Left colon (tissue), 2 donors: ENCODE results near the gene ACP2. TPM values are rescaled to one million over a fixed set of nuclear protein-coding genes. Genes with fewer than 3 reads are reported as not detected.

Experiments used
- ATAC-seq: fragments of 200-7000 bp; cut with Tn5 transposase; one replicate; pipeline ENCODE4 v1.9.1; 2020; ENCODE audit warnings: mild to moderate bottlenecking, moderate library complexity
- DNase-seq, 2 donors: peaks; one replicate each; pipeline ENCODE4 v3.0.0-alpha.2; 2020
- intact Hi-C, 2 donors: fragments of 100-400 bp; cut with DNase I in 1 of 2; cut with micrococcal nuclease in 1 of 2; formaldehyde crosslinking; loops; one replicate each; pipeline versions ENCODE4 v1.11.2 to v1.14.0; 2022; cut with DNase I, micrococcal nuclease
- long read RNA-seq: library from polyadenylated mRNA; unstranded; transcript quantifications from one replicate; pipeline ENCODE4 v2.0.0, GENCODE V29; 2021
- total RNA-seq, 2 donors: library from RNA; stranded (reverse); fragmentation: NEBNext Ultra II Directional; extraction: Animal tissue kit (Norgen Biotek cat#: 25700); gene quantifications; one replicate each; pipeline ENCODE4 v1.2.1, GENCODE V29; 2021
- donor health status: DM: no; HTN: no; CAD: no.
- donor health status: DM: yes; HTN: yes; CAD: no.

Gene ACP2
- 10 to 100 TPM; 47.8 to 53.5 TPM for total RNA-seq
- long read RNA-seq, transcript ACP2-201 (11 exons, 2,203 nt) = major isoform, 38 of 66 reads
- long read RNA-seq, transcript ACP2-204 (5 exons, 756 nt) = minor isoform, 6 of 66 reads
- long read RNA-seq, partial matches to known transcripts = 17 of 66 reads
- long read RNA-seq, other reads (novel, unspliced or antisense) = 4 of 66 reads

- intact Hi-C loops = no loop called here
- DNase-seq (peak; percentile 88 to 92), ATAC-seq (peak; percentile 96)
These were observed at the start of gene ACP2 for GRCh38 chr11:47248664-47249377. TSS of gene ACP2 (minus strand) at chr11:47248814. CDS start at chr11:47248789, 25 bp downstream.

GRCh38 chr11:47296045-47296444, 47.4 kb upstream of the ACP2 start:
- DNase-seq (no peak), ATAC-seq (no peak)
- intact Hi-C loops = no loop called here

GRCh38 chr11:47295385-47295784, 46.8 kb upstream of the ACP2 start:
- intact Hi-C loops = no loop called here
- DNase-seq (no peak), ATAC-seq (no peak)

GRCh38 chr11:47289856-47290255, 41.2 kb upstream of the ACP2 start:
- intact Hi-C loops = no loop called here
- DNase-seq = no peak
- ATAC-seq = no peak

GRCh38 chr11:47288066-47288465, 39.5 kb upstream of the ACP2 start:
- no peak for ATAC-seq
- DNase-seq = no peak
- intact Hi-C loops = no loop called here

- no peak for ATAC-seq
- intact Hi-C loops = no loop called here
These were observed 37.6 kb upstream of the ACP2 start for GRCh38 chr11:47285969-47286770.

GRCh38 chr11:47284151-47284550, 35.5 kb upstream of the ACP2 start:
- DNase-seq (no peak), ATAC-seq (no peak)
- intact Hi-C loops = no loop called here

More at GRCh38 chr11:47285969-47286770, 37.6 kb upstream of the ACP2 start:
- no peak for DNase-seq

- no peak for DNase-seq
- intact Hi-C loops = no loop called here
- no peak for ATAC-seq
These were observed 33.8 kb upstream of the ACP2 start for GRCh38 chr11:47282462-47282861.

GRCh38 chr11:47280860-47281259, 32.2 kb upstream of the ACP2 start:
- ATAC-seq (no peak), DNase-seq (no peak)
- intact Hi-C loops = no loop called here

GRCh38 chr11:47280099-47280498, 31.5 kb upstream of the ACP2 start:
- intact Hi-C loops = no loop called here
- ATAC-seq (no peak), DNase-seq (no peak)

- no peak for ATAC-seq
These were observed 30.2 kb upstream of the ACP2 start for GRCh38 chr11:47278769-47279168.

GRCh38 chr11:47278058-47278457, 29.4 kb upstream of the ACP2 start:
- intact Hi-C loops = no loop called here
- ATAC-seq (no peak), DNase-seq (no peak)

More at GRCh38 chr11:47278769-47279168, 30.2 kb upstream of the ACP2 start:
- DNase-seq = no peak
- intact Hi-C loops = no loop called here

GRCh38 chr11:47276923-47277322, 28.3 kb upstream of the ACP2 start:
- DNase-seq (no peak), ATAC-seq (no peak)
- intact Hi-C loops = no loop called here

GRCh38 chr11:47274495-47275235, 26.1 kb upstream of the ACP2 start:
- DNase-seq (no peak), ATAC-seq (no peak)
- intact Hi-C loops = no loop called here

- intact Hi-C loops = no loop called here
- DNase-seq (no peak), ATAC-seq (no peak)
These were observed 24.1 kb upstream of the ACP2 start for GRCh38 chr11:47272706-47273105.

- DNase-seq = peak; percentile 51 to 58
- intact Hi-C loops = no loop called here
- ATAC-seq = no peak
These were observed 23.5 kb upstream of the ACP2 start for GRCh38 chr11:47271961-47272661.

- ATAC-seq (no peak), DNase-seq (no peak)
These were observed 22.7 kb upstream of the ACP2 start for GRCh38 chr11:47271328-47271727.

GRCh38 chr11:47270331-47271271, 22.0 kb upstream of the ACP2 start:
- no peak for DNase-seq
- intact Hi-C loops = no loop called here
- no peak for ATAC-seq

More at GRCh38 chr11:47271328-47271727, 22.7 kb upstream of the ACP2 start:
- intact Hi-C loops = no loop called here
